ENCODE measurements around the gene CAPN14. TPM values are rescaled to one million over a fixed set of nuclear protein-coding genes. Genes with fewer than 3 reads are reported as not detected.
A peak's percentile ranks its signal among the peaks of the same experiment; 100 is the strongest.

CAPN14 gene
- total RNA-seq, 1 donor from 2014 or later = 10.3 TPM

DNA sequence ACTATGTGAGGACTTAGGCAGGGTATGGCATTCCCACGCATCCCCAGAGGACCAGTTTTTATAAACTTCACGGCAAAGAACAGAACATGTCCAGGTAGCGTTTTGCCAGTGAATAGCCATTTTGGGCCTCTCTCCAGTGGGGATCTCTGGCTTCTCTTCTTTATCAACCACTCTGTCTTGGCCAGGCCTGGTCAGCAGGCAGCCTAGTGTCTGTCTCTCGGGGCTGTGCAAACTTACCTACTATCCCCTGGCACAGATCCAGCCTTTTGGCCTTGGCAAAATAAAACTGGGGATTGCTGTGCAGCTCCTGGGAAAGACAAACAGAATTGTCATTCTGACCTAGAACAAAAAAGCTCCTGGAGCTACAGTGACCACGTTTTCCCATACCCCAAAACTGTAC lies 14.5 kb downstream of the CAPN14 start:
- no peaks in the 10 kb centered on the region for H3K36me3 ChIP-seq (ENCODE audit: control insufficient read depth, insufficient read depth, low read length)
- no peaks in the 10 kb centered on the region for H3K27me3 ChIP-seq (ENCODE audit: control insufficient read depth, insufficient read depth, low read length)
- H3K4me3 ChIP-seq (ENCODE audit: low read depth, low read length) = no peak overlapping the region
- FAIRE-seq (no peak), DNase-seq (ENCODE audit: low read depth) (no peak)
- TF ChIP-seq, protein P1, sequence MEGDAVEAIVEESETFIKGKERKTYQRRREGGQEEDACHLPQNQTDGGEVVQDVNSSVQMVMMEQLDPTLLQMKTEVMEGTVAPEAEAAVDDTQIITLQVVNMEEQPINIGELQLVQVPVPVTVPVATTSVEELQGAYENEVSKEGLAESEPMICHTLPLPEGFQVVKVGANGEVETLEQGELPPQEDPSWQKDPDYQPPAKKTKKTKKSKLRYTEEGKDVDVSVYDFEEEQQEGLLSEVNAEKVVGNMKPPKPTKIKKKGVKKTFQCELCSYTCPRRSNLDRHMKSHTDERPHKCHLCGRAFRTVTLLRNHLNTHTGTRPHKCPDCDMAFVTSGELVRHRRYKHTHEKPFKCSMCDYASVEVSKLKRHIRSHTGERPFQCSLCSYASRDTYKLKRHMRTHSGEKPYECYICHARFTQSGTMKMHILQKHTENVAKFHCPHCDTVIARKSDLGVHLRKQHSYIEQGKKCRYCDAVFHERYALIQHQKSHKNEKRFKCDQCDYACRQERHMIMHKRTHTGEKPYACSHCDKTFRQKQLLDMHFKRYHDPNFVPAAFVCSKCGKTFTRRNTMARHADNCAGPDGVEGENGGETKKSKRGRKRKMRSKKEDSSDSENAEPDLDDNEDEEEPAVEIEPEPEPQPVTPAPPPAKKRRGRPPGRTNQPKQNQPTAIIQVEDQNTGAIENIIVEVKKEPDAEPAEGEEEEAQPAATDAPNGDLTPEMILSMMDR (IDR thresholded peaks at IDR 0.05; ENCODE audit: insufficient read depth, low read length, severe bottlenecking) = no peak

DNA sequence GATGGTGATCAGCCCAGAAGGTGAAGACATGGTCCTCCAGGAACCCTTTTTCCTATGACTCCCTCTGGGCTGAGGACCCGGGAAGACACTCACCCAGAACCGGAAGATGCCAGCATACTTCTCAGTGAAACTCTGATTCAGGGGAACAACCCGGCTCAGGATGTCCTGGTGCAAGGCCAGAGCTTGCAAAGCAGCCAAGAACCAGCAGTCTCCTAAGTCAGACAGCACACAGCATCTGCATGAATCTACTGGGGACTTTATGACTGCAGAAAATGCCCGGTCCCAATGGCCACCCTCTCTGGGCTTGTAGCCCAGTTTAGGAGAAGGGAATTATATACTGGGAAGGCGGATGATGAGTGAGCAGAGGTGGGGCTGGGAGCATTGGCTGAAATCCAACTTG lies 15.3 kb downstream of the CAPN14 start:
- Histone ChIP-seq H3K27me3 (ENCODE audit: control insufficient read depth, insufficient read depth, low read length) (no peaks in the 10 kb centered on the region), H3K4me3 (ENCODE audit: low read depth, low read length) (no peak overlapping the region), H3K36me3 (ENCODE audit: control insufficient read depth, insufficient read depth, low read length) (no peaks in the 10 kb centered on the region)
- FAIRE-seq (no peak), DNase-seq (ENCODE audit: low read depth) (no peak)
- TF ChIP-seq, protein P1 (IDR thresholded peaks at IDR 0.05; ENCODE audit: insufficient read depth, low read length, severe bottlenecking) = no peak

DNA sequence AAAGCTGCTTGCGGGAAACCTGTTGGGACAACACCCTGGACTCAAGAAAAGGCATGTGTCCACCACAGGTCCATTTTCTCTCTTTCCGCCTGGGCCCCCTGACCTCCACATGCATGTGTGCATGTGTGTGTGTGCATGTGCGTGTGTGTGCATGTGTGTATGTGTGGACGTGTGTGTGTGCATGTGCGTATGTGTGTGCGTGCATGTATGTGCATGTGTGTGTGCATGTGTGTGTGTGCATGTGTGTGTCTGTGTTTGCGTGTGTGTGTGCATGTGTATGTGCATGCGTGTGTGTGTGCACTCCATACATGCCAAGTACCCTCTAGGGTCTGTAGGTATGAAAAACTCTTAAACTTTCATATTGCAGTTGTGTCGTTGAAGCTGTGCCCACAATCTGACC lies 16.3 kb downstream of the CAPN14 start:
- DNase-seq (ENCODE audit: low read depth) = no peak
- FAIRE-seq = peak; percentile 98
- no peaks in the 10 kb centered on the region for H3K36me3 ChIP-seq (ENCODE audit: control insufficient read depth, insufficient read depth, low read length)
- no peak overlapping the region for H3K4me3 ChIP-seq (ENCODE audit: low read depth, low read length)
- H3K27me3 ChIP-seq (ENCODE audit: control insufficient read depth, insufficient read depth, low read length) = no peaks in the 10 kb centered on the region
- TF ChIP-seq, protein P1 (IDR thresholded peaks at IDR 0.05; ENCODE audit: insufficient read depth, low read length, severe bottlenecking) = no peak

DNA sequence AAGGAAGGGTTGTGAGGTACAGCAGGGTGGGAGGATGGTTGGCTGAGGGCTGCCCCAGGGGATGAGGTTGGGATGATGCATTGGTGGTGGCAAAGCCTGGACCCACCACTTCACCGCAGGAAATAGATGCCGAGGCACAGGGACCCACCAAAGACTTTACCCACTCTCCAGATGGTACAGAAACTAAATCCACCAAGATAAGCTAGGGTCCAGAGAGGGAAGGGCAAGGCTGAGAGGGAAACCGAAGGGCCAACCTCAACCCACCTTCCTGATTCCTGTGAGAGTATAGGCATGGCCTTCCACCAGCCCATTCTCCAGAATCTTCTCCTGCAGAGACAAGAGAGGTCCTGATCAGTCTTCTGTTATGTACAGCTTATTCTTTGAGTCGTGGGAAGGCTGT lies 18.1 kb downstream of the CAPN14 start:
- TF ChIP-seq, protein P1 (IDR thresholded peaks at IDR 0.05; ENCODE audit: insufficient read depth, low read length, severe bottlenecking) = no peak
- Histone ChIP-seq H3K27me3 (ENCODE audit: control insufficient read depth, insufficient read depth, low read length) (no peaks in the 10 kb centered on the region), H3K4me3 (ENCODE audit: low read depth, low read length) (no peak overlapping the region), H3K36me3 (ENCODE audit: control insufficient read depth, insufficient read depth, low read length) (no peaks in the 10 kb centered on the region)
- FAIRE-seq (no peak), DNase-seq (ENCODE audit: low read depth) (no peak)

DNA sequence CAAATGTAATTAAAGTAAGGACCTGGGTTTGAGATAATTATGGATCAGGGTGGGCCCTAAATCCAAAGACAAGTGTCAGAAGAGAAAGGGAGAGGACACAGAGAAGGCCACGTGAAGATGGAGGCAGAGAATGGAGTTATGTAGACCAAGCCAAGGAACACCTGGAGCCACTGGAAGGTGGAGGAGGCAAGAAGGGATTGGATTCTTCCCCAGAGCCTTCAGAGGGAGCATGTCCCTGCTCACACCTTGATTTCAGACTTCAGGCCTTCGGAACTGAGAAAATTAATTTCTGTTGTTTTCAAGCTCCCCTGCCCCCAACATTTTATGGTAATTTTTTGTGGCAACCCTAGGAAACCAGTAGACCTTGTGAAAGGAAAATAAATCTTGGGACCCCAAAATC lies 19.6 kb downstream of the CAPN14 start:
- no peak overlapping the region for H3K4me3 ChIP-seq (ENCODE audit: low read depth, low read length)
- no peaks in the 10 kb centered on the region for H3K36me3 ChIP-seq (ENCODE audit: control insufficient read depth, insufficient read depth, low read length)
- no peak for FAIRE-seq
- DNase-seq (ENCODE audit: low read depth) = no peak
- TF ChIP-seq, protein P1 (IDR thresholded peaks at IDR 0.05; ENCODE audit: insufficient read depth, low read length, severe bottlenecking) = no peak
- no peaks in the 10 kb centered on the region for H3K27me3 ChIP-seq (ENCODE audit: control insufficient read depth, insufficient read depth, low read length)

DNA sequence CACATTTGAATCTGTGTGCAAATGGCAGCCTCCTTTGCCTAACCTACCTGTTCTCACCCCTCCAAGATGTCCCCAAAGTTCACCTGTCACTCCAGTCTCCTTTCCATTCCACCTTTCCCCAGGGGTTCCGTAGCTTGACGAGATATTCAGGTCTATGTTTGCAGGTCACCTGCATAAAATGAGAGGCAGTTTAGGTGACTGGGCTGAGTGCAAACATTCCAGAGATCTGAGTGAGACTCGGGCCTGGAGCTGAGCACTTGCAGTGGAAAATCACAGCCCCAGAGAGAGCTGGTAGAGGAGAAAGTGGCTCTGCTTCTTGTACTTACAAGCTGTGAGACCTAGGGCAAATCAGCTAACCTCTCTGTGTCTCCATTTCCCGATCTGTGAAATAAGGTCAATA lies 20.1 kb downstream of the CAPN14 start:
- Histone ChIP-seq H3K36me3 (ENCODE audit: control insufficient read depth, insufficient read depth, low read length) (no peaks in the 10 kb centered on the region), H3K27me3 (ENCODE audit: control insufficient read depth, insufficient read depth, low read length) (no peaks in the 10 kb centered on the region), H3K4me3 (ENCODE audit: low read depth, low read length) (no peak overlapping the region)
- TF ChIP-seq, protein P1 (IDR thresholded peaks at IDR 0.05; ENCODE audit: insufficient read depth, low read length, severe bottlenecking) = no peak
- DNase-seq (ENCODE audit: low read depth) (peak; percentile 22), FAIRE-seq (no peak)
